ENCODE results near the gene NADK2. TPM values are rescaled to one million over a fixed set of nuclear protein-coding genes. Genes with fewer than 3 reads are reported as not detected.

The NADK2 gene
- polyA plus RNA-seq, 1 of the 3 experiments (the other 2 are of a cell fraction): 7.6 TPM

DNA sequence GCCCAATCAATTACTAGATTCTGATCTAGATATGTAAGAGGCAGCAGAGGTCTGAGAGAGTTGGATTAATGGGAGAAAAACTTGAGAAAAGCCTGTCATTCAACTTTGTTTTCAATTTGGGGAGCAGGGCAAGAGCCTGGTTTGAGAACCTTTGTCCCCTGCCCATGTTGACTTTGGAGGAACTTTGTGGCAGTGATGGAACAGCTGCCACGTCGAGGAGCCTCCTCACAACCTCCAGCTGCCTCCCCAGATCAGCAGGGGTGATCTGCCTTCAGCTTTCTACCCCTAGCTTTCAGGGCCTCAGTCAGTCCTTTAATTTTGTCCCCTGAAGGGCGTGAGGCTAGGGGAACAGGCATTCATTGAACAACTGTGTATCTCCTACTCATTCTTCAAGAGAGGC lies 81.1 kb downstream of the NADK2 start:
- H3K36me3 ChIP-seq (replicated peaks in 1 of 2; ENCODE audit: control insufficient read depth in 1 of 2, insufficient read depth in 2 of 2, low read length in 1 of 2): peaks cover 37 to 78% of the 10 kb centered on the region in 2 experiments

More for the DNA sequence above, 81.1 kb downstream of the NADK2 start:
- Histone ChIP-seq H3K27ac (ENCODE audit: low read depth in 2 of 2, low read length in 1 of 2) (no peak overlapping the region; a peak in 1 of 4 replicates), H2AFZ (ENCODE audit: low read depth) (no peak overlapping the region), H3K4me3 (ENCODE audit: low read depth in 2 of 2, low read length in 1 of 2) (no peak overlapping the region), H3K27me3 (ENCODE audit: insufficient read depth) (no peaks in the 10 kb centered on the region), H3K9me2 (no peaks in the 10 kb centered on the region), H4K20me1 (ENCODE audit: insufficient read depth) (no peaks in the 10 kb centered on the region), H3K4me2 (no peak overlapping the region), H3K9ac (no peak overlapping the region), H3F3A (replicated peaks; ENCODE audit: insufficient read depth) (no peaks in the 10 kb centered on the region), H3K9me3 (no peaks in the 10 kb centered on the region), H3K79me2 (ENCODE audit: insufficient read depth) (peaks cover 43% of the 10 kb centered on the region), H3K4me1 (ENCODE audit: control insufficient read depth in 1 of 2, insufficient read depth in 2 of 2, low read depth in 1 of 2, low read length in 1 of 2) (peaks cover 38 to 50% of the 10 kb centered on the region in 2 experiments)
- TF ChIP-seq NFIC (IDR thresholded peaks at IDR 0.05; ENCODE audit: borderline replicate concordance) (no peak), RFX5 (IDR thresholded peaks at IDR 0.05; ENCODE audit: low read length) (no peak), MEF2A (IDR thresholded peaks at IDR 0.05; ENCODE audit: borderline replicate concordance, low read depth) (no peak), ELF1 (IDR thresholded peaks at IDR 0.05) (no peak), RCOR1 (IDR thresholded peaks at IDR 0.05; ENCODE audit: low read length) (no peak), NRF1 (IDR thresholded peaks at IDR 0.05; ENCODE audit: low read depth, low read length) (no peak), CHD2 (IDR thresholded peaks at IDR 0.05; ENCODE audit: low read length, partially characterized antibody) (no peak), YY1 (IDR thresholded peaks at IDR 0.05; ENCODE audit: low read depth) (no peak), EZH2phosphoT487 (IDR thresholded peaks at IDR 0.05; ENCODE audit: borderline replicate concordance, low read depth) (no peak), FOXM1 (IDR thresholded peaks at IDR 0.05; ENCODE audit: low read depth) (no peak), TEAD4 (IDR thresholded peaks at IDR 0.05; ENCODE audit: borderline replicate concordance, insufficient read depth) (no peak), FOSL2 (IDR thresholded peaks at IDR 0.05; ENCODE audit: borderline replicate concordance, low read depth) (no peak), POLR2AphosphoS5 (IDR thresholded peaks at IDR 0.05; ENCODE audit: low read depth, low read length) (no peak), TCF12 (IDR thresholded peaks at IDR 0.05) (no peak)
- TF ChIP-seq, protein P1, sequence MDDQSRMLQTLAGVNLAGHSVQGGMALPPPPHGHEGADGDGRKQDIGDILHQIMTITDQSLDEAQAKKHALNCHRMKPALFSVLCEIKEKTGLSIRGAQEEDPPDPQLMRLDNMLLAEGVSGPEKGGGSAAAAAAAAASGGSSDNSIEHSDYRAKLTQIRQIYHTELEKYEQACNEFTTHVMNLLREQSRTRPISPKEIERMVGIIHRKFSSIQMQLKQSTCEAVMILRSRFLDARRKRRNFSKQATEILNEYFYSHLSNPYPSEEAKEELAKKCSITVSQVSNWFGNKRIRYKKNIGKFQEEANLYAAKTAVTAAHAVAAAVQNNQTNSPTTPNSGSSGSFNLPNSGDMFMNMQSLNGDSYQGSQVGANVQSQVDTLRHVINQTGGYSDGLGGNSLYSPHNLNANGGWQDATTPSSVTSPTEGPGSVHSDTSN (IDR thresholded peaks at IDR 0.05): no peak
- TF ChIP-seq, protein P2, sequence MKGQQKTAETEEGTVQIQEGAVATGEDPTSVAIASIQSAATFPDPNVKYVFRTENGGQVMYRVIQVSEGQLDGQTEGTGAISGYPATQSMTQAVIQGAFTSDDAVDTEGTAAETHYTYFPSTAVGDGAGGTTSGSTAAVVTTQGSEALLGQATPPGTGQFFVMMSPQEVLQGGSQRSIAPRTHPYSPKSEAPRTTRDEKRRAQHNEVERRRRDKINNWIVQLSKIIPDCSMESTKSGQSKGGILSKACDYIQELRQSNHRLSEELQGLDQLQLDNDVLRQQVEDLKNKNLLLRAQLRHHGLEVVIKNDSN (IDR thresholded peaks at IDR 0.05; ENCODE audit: borderline replicate concordance, low read depth): no peak
- TF ChIP-seq, protein P3, sequence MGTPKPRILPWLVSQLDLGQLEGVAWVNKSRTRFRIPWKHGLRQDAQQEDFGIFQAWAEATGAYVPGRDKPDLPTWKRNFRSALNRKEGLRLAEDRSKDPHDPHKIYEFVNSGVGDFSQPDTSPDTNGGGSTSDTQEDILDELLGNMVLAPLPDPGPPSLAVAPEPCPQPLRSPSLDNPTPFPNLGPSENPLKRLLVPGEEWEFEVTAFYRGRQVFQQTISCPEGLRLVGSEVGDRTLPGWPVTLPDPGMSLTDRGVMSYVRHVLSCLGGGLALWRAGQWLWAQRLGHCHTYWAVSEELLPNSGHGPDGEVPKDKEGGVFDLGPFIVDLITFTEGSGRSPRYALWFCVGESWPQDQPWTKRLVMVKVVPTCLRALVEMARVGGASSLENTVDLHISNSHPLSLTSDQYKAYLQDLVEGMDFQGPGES (IDR thresholded peaks at IDR 0.05; ENCODE audit: low read depth, low read length): no peak
- TF ChIP-seq, protein P4, sequence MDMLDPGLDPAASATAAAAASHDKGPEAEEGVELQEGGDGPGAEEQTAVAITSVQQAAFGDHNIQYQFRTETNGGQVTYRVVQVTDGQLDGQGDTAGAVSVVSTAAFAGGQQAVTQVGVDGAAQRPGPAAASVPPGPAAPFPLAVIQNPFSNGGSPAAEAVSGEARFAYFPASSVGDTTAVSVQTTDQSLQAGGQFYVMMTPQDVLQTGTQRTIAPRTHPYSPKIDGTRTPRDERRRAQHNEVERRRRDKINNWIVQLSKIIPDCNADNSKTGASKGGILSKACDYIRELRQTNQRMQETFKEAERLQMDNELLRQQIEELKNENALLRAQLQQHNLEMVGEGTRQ (IDR thresholded peaks at IDR 0.05; ENCODE audit: borderline replicate concordance, low read depth, low read length): no peak
- TF ChIP-seq, protein P5, sequence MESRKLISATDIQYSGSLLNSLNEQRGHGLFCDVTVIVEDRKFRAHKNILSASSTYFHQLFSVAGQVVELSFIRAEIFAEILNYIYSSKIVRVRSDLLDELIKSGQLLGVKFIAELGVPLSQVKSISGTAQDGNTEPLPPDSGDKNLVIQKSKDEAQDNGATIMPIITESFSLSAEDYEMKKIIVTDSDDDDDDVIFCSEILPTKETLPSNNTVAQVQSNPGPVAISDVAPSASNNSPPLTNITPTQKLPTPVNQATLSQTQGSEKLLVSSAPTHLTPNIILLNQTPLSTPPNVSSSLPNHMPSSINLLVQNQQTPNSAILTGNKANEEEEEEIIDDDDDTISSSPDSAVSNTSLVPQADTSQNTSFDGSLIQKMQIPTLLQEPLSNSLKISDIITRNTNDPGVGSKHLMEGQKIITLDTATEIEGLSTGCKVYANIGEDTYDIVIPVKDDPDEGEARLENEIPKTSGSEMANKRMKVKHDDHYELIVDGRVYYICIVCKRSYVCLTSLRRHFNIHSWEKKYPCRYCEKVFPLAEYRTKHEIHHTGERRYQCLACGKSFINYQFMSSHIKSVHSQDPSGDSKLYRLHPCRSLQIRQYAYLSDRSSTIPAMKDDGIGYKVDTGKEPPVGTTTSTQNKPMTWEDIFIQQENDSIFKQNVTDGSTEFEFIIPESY (IDR thresholded peaks at IDR 0.05; ENCODE audit: borderline replicate concordance, low read depth): no peak
- TF ChIP-seq, protein P6, sequence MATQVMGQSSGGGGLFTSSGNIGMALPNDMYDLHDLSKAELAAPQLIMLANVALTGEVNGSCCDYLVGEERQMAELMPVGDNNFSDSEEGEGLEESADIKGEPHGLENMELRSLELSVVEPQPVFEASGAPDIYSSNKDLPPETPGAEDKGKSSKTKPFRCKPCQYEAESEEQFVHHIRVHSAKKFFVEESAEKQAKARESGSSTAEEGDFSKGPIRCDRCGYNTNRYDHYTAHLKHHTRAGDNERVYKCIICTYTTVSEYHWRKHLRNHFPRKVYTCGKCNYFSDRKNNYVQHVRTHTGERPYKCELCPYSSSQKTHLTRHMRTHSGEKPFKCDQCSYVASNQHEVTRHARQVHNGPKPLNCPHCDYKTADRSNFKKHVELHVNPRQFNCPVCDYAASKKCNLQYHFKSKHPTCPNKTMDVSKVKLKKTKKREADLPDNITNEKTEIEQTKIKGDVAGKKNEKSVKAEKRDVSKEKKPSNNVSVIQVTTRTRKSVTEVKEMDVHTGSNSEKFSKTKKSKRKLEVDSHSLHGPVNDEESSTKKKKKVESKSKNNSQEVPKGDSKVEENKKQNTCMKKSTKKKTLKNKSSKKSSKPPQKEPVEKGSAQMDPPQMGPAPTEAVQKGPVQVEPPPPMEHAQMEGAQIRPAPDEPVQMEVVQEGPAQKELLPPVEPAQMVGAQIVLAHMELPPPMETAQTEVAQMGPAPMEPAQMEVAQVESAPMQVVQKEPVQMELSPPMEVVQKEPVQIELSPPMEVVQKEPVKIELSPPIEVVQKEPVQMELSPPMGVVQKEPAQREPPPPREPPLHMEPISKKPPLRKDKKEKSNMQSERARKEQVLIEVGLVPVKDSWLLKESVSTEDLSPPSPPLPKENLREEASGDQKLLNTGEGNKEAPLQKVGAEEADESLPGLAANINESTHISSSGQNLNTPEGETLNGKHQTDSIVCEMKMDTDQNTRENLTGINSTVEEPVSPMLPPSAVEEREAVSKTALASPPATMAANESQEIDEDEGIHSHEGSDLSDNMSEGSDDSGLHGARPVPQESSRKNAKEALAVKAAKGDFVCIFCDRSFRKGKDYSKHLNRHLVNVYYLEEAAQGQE (IDR thresholded peaks at IDR 0.05; ENCODE audit: low read depth, low read length): no peak
- ChIA-PET POLR2A (no interaction called here), CTCF (interaction anchor here (1.7 kb wide), 1 partner anchor 9 kb away, joined by 3 read pairs; no protein-coding TSS in a partner anchor)
- DNase-seq: no peak
- 100% methylated on average over 3 of the region's 3 CpGs for WGBS (ENCODE audit: low lambda C conversion rate)
